NOMO-1 treated with DMSO at 0.1 percent for 48 hours (cell line): ENCODE data around the gene ITGA7.

Experiments used
- DNase-seq: peaks from one replicate; lab custom pipeline; 2025; ENCODE audit not compliant: unreplicated experiment; lab: John Stamatoyannopoulos, UW

Gene ITGA7

DNA sequence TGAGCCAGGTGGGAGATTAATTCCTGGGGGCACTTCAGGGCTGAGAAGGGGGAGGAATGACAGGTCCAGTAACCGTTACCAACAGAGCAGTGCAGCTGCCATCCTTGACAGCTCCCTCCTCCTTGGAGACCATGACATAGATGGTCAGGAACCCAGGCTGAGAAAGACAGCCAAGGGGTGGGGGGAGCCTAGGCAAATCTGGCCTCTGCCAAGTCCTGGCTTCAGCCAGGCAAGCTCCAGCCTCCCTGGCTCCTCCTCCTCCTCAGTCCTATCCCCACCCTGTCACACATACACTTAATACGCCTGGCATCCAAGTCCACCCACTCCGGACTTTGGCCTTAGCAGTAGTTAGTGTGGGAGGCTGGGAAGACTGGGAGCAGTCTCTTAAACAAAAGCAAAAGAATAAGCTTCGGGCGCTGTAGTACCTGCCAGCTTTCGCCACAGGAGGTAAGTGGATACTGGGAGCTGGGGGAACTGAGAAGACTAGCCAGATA, 12.4 kb upstream of the ITGA7 start, which contains the start of gene RDH5:
RDH5 (plus strand) TSS at position 323 of the 494 bp plus-strand sequence. CDS start 792 bp downstream, outside the sequence.
- DNase-seq: no peak

DNA sequence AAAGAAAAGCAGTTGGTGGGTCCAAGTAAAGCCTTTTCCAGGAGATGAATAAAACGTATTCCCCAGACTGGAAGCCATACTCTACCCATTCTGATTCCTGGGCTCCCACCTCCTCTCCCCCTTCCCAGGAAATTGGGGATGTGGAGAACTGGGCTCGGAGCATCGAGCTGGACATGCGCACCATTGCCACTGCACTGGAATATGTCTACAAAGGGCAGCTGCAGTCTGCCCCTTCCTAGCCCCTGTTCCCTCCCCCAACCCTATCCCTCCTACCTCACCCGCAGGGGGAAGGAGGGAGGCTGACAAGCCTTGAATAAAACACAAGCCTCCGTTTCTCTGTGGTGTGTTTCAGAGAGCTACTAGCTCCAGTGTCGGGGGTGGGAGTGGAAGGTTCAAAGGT, 11.7 kb upstream of the ITGA7 start:
- DNase-seq: no peak

DNA sequence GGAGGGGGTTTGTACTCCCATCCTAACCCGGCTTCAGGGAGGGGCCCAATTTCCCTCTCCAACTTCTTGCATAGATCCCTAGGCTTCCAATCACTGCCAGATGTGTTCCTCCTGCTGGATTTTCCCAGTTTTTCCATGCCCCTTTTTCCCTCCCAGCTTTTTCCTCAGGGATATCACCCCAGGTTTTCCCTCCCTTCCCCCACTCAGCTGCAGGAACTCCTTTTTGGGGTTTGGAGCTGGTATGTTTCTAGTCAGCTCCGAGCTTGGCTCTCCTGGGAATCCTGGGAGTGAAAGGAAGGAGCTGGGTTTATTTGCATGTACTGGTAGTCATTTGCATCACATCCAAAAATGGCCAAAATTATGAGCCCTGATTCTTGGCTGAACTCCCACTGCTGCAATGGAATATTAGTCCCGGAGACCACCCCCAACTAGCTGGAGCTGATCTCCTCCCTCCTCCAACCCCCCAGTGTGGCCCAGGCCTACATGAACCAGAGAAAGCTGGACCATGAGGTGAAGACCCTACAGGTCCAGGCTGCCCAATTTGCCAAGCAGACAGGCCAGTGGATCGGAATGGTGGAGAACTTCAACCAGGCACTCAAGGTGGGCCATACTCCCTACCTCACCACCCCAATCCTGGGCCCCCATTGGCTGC, 11.0 kb upstream of the ITGA7 start:
- DNase-seq: no peak

DNA sequence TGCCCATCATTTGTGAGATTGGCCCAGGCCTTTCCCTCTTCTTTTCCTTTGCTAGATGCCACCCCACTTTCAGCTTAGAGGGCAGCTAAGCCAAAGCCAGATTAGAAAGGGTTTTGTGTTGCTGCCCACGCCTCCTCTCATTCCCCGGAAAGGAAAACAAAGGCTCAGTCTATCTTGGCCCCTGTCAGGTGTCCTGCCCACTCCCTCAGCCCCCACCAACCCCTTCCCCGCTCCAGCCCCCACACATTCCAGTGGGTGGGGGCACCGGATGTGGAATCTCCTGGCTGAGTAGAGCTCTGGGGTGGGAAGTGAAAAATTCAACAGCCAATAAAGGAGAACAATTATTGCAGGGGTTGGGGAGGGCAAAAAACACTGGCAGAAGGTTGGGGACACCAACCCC, 10.3 kb upstream of the ITGA7 start:
- no peak for DNase-seq

DNA sequence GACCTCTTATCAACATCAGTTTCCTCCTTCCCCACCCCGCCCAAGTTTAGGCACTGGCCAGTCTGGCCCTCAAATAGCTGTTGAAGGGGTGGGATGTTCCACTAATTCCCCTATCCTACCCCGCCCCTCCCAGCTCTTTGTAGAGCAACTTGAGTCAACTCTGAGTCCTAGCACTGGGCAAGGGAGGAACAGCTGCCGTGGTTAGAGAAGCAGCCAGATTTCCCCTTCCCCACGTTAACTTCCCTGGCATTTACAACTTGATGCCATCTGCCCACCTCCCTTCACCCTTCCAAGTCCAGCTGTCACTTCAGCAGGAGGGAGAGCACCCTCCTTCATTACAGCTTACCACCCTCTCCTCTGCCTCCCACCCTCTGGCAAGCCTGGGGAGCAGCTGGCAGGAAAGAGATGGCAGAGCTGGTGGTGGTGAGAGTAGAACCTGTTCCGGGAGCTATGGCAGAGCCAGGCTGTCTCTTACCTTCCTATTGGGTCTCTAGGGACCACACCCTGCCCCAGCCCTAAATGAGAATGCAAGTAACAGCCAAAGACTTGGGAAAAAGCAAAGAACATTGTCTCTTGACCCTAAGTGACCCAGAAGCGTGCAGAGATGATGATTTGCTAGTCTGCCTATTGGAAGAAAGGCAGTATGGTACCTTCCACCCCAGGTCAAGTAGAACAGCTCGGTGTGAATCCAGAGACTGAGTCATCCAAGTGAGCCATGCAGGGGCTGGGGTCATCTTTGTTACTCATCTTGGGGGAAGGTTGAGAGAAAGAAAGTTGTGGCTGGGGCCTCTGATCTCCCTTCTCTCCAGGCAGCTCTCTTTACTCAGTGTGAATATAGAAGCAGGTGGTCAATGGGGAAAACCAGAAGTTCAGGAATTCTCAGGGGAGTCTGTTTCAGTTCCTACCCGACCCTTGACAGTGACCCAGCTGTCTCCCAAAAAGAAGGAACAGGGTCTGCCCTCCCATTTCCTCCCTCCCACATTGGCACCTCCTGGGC, 9.6 kb upstream of the ITGA7 start:
- no peak for DNase-seq

DNA sequence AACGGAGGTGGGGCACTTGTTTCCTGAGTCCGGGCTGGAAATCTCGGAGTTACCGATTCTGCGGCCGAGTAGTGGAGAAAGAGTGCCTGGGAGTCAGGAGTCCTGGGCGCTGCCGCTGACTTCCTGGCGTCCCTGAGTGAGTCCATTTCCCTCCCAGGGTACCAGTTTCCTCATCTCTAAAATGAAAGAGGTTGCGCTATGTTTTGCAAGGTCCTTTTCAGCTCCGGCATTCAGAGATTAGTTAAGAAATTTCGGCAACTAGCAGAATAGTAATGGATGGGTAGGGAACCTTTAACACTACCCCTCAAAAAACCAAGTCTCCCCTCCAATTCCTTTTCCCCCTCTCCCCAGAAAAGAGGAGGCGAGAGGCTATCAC, 8.9 kb upstream of the ITGA7 start:
- peak; percentile 59 for DNase-seq

DNA sequence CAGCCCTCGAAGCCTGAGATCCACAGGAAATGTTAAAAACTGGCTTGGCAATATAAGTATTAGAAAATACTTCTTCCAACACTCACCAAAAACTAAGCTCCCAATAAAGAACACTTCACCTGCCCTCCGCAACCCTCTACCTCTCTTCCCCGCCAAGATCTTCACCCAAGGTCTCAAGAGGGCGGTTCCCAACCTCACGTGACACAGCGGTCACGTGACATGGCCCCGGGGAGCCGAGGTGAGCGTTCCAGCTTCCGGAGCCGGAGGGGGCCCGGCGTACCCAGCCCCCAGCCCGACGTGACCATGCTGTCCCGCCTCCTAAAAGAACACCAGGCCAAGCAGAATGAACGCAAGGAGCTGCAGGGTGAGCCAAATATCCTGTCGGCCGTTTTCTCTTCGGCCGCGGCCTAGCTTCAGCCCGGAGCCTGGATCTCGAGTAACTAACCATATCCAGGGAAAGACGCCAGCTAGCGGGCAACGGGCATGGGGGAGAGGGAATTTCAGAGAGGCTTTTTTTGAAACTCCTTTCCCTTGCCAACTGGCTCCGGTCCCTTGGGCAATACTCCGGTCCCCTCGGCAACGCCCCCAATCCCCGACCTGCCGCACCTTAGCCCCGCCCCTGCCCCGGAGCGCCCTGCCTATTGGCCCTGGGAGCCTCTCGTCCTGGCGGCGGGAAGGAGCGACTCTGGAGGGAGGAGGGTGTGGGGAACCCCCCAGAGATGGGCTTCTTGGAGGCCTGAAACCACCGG, 8.3 kb upstream of the ITGA7 start, which contains the start of gene BLOC1S1:
BLOC1S1 (plus strand) TSS at position 214 of the 749 bp plus-strand sequence; CDS start at position 220, 6 bp downstream.
- DNase-seq: peak; percentile 84

DNA sequence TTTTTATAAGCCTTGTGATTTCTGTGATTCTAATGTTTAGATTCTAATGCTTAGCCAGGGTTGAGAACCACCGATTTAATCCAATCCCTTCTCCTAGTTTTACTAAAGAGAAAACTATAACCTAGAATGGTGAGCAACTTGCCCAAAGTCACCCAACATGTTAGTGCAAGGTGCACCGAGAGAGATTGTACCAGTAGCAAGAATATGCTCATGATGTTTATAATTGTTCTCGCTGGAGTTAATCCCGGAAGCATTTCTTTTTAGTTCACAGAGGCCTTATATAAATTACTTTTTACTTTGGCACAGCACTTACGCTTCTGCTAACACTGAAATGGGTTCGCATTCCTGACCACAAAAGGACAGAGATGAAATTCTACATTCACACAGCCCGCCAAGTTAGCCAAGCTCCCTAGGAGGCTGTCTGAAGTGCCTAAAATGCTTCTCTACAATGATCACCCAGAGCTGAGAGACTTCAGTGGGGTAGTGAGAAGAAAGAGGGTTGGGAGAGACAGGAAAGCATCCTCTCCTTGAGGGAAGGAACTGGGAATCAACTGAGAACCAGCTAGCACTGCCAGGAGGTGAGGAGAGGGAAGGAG, 7.6 kb upstream of the ITGA7 start:
- DNase-seq: no peak

DNA sequence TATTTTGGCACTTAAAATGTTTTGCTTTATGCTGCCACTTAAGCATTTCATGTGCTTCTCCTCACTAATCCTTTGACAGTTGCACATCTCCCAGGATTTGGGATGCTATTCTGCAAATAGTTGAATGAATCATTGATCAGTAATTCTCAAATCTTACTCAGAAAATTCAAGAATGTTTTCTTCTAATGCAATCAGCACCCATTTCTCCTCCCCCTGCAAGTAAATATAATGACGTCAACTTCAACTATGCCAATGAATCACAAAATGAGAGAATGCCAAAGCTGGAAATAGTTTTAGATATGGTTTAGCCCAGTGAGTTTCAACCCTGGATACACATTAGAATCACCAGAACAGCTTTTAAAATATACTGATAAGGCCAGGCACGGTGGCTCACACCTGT, 6.0 kb upstream of the ITGA7 start:
- no peak for DNase-seq

DNA sequence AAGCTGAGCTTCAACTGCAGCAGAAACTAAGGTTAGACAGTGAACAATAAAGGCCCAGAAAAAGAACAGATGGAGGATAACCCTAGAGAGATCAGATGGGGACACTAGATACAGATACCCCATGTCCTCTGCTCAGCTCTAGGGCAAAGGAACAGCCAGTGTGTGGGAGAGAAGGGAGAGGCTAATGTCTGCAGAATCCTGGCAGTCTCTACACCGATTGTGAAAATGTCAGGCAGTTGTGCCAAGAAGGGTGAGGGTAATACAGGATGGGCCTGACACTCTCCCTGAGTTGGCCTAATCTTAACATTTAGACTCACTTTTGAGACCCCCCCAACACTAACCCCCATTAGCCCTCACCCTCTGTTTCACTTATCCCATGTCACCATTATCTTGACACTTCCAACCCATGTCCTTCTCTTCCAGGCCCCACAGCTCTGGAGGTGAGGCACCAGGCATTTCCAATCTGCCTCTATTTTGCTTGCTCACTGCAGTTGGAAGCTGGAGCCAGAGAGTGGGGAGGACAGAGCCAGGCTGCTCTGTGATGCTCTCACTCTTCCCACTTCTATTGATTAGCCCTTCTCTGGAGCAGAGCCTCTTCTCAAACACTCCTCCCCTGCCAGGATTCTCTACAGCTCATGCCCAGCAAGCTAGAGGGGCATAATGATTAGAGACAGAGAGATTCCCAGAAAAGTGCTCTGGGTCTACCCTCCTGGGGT, 5.2 kb upstream of the ITGA7 start:
- DNase-seq: no peak

DNA sequence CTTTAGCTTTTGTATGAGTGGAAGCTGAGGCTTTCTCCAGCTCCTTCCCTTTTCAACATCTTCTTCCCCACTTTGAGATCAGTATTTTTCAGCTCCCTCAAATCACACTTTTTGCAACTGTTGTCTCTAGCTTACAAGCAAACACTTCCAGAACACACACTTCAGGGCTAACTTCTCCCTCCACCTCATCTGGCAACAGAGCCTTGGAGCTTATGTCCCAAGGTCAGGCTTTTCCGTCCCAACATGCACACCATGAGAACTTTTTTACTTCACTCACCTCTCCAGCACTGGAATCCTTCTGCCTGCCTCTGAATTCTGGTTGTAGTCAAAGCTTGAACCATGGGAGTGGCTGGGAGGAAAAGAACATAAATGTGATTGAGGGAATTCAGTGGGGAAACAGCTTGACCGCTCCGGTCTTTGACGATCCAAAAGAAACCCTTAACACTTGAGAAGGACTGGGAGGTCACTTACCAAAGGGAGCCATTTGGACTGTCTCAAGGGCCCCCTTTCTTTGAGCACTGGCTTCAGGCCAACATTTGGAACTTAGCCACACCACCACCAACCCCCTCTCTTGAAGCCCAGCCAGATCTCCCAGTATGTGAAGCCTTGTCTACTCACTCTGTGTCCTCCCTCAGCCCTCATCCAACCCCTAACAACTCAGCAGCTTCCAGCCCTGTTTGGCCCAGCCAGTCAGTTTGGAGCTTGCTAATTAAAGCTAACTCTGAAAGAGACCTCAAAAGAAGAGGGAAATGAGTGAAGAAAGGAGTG, 4.3 kb upstream of the ITGA7 start:
- no peak for DNase-seq

DNA sequence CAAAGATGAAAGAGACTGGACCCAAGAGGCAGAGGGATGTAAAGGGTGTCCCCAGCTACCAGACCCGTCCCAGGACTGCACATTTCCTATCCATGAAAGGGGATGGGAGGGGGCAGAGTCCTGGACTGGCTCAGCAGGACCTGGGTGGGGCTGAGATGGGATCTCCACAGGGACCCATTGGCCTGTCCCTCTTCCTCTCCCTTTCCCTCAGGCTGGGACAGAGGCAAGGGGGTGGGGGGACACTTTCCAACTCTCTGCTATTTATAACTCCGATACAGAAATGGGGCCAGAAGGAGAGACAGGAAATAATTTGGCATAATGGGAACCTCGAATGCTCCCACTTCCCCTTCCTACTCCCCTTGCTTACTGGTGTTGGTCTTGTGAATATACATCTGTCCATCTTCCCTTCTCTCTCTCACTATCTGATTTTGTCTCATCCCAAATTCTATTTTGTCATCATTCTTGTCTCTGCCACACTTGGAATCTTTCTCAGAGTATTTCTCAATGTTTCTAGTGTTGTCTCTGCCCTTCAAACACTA, 1.1 kb upstream of the ITGA7 start:
- DNase-seq: peak; percentile 3

DNA sequence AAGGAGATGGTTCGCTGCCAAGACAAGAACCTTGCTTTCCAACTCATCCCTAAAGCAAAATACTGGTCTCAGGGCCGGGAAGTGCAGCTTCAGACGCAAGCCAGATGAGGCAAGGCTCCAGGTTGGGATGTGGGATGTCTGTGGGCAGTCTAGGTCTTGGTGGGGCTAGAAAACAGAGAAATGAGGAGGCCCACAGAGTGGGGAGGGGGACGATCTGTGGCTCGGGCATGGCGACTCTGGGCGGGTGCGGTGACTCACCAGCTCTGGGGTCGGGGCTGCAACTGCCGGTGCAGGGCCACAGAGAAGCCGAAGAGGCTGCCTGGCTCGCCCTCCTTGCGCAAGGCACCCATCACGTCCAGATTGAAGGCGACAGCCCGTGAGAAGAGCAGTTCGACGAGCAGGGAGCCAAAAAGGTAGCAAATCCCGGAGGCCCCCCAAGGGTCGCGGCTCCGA, 459 bp downstream of the ITGA7 start:
- DNase-seq: peak; percentile 37

DNA sequence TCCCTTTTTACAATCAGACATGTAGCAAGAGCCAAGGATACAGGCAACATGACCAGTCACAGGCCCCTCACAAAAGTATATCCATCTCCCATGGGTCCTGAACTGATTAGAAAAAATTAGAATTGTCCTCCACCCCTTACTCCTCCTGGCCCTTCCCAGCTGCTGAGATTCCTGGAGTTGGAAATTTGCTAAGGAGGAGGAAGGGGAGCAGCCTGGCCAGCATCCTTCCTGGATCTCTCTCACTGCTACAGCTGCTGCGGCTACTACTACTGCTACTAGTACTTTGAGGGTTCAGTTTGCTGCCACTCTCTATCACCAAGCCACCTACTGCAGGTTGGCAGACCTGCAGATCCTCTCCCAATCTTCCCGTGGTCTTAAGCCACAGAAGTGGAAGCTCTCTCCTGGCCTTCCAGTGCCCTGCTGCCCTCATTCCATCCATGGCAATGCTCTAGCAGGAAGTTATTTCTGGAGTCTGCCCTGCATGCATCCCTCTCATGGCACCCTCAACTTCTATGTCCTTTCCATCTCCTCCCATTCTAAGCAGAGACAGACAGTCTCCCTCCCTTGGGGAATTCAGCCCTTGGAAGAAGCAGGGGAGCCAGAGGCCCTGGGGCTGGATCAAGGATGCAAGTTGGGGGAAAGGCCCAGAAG, 1.0 kb downstream of the ITGA7 start:
- DNase-seq: no peak

DNA sequence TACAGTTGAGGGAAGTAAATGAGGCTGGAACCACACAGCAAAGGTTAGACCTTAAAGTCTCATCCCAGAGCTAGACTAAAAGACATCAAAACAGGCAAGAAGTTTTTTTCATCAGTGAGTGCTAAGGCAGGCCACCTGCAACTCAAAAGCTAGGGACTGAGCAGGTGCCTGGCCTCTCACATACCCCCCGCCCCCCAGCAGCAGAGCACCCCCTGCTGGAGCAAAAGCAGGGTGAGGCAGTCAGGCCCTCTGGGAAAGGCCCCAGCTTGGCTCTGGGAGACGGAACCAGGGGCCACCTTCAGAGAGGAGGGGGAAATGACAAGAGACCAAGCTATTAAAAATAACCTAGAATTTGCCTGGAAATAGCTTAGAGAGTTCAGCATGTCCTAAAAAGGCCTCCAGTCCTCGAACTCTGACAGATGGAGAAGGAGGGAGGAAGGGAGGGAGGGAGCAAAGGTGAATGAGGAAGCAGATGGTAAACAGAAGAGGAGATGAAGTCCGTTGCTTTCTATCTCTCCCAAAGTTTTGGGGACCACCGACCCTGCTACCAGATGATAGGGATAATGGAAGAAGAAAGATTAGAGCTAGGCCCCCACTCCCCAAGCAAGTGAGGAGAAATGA, 1.8 kb downstream of the ITGA7 start:
- peak; percentile 12 for DNase-seq

DNA sequence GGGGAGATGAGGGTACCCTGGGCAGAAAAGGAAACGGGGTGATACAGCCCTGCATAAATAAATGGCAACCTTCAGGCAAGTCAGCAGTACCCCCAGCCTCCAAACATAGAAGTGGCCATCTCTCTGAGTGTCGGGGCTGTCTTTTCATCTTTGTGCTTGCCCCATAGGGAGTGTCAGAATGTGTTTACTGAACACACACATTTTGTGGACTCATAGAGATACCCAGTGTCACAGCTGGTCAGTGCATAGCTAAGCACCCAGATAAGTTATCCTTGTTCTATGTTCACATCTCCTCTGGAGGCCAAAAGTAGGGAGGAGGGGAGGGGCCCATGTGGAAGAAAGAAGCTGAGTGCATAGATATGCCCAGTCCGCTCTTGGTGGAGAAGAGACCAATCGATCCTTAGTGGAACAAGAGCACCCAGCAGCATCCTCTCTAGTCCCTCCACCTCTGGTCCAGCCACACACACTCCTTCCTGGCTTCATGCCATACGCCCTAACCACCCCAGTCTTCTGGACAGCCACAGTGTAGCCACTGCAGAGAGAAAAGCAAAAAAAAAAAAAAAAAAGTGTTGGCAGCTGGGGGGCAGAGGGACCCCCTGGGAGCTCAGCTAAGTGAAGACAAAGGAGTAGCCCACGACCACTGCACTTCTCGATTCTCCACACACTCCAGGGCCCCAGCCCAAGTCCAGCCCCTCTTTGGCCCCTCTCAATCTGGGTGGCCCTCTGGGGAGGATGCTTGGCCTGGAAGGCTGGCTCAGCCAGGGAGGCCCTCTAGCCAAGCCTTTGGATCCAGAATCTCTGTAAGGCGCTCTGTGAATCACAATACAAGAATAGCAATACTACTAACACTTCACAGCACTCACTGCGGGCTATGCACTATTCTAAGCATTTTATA, 2.6 kb downstream of the ITGA7 start:
- DNase-seq: no peak
